GM21381 (cell line): ENCODE data around the gene DUSP22.

ENCODE experiments used
- ATAC-seq: cut with Tn5 transposase; IDR thresholded peaks from one replicate; pipeline ENCODE4 v1.9.1; 2021; ENCODE audit warnings: mild to moderate bottlenecking, moderate library complexity; ENCODE audit not compliant: unreplicated experiment

Gene DUSP22

DNA sequence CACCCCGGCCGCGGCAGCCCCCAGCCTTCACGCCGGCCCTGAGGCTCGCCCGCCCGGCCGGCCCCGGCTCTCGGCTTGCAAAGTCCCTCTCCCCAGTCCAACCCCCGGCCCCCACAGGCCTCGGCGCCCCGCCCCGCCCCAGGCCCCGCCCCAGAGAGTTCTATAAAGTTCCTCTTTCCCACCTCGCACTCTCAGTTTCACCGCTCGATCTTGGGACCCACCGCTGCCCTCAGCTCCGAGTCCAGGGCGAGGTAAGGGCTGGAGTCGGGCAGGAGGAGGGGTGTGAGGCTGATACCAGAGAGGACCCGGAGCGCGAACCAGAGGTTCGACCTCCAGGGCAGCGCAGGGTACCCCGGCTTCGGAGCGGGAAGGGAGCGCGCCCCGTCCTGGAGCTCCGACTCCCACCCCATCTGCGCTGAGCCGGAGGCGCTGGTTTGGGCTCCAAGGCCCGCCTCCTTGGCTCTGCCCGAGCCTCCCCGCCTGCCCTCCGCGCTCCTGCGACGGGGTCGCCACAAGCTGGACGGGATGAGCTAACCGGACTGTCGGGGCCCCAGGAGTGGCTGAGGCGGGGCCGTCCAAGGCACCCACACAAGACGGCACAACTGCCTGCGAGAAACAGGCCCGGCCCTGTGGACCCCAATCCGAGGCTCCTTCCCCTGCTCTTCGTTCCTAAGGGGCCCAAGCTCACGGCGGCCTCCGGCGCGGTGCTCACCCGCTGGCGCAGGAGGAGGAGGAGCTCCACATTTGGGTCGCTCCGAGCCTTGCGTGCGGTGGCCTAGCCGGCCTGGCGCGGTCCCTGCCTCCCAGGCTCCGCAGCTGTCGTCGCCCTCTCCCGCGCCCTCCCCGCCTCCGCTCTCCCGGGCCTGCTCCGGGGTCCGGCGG is 99.5 kb downstream of the DUSP22 start, which contains the start of gene IRF4:
TSS of gene IRF4 (plus strand) at position 194 of the 882 bp plus-strand sequence. CDS start 1,401 bp downstream, outside the sequence.
- ATAC-seq, result peak; percentile 43

DNA sequence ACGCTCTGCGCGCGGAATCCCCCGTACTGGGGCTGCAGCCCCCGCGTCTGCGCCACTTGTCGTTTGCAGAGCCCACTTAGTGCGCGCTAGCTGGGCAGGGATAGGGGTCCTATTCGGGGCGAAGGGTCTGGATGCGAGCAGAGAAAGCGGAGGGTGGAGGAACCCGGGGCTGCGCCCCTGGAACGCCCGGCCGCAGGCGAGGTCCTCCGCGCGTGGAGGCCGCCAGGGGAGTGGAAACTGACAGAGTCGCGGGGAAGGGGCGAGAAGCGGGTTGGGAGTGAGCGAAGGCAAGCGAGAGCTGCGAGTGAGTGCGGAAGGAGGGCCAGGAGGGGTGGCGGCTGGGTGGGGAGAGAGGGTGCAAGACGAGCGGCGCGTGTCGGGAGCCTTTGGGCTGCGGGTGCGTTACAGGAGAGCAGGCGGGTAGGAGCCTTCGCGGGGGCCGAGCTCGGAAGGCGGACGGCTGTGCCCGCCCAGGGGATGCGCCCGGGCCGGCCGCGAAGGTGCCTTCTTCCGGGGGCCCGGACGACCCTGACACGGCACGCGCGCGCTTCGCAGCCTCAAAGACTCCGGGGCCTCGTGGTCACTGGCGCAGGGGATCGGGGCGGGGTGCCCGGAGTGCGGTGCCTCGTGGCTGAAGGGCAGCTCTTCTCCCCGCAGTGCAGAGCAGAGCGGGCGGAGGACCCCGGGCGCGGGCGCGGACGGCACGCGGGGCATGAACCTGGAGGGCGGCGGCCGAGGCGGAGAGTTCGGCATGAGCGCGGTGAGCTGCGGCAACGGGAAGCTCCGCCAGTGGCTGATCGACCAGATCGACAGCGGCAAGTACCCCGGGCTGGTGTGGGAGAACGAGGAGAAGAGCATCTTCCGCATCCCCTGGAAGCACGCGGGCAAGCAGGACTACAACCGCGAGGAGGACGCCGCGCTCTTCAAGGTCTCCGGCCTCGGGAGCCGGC is 100.4 kb downstream of the DUSP22 start:
- no peak for ATAC-seq

DNA sequence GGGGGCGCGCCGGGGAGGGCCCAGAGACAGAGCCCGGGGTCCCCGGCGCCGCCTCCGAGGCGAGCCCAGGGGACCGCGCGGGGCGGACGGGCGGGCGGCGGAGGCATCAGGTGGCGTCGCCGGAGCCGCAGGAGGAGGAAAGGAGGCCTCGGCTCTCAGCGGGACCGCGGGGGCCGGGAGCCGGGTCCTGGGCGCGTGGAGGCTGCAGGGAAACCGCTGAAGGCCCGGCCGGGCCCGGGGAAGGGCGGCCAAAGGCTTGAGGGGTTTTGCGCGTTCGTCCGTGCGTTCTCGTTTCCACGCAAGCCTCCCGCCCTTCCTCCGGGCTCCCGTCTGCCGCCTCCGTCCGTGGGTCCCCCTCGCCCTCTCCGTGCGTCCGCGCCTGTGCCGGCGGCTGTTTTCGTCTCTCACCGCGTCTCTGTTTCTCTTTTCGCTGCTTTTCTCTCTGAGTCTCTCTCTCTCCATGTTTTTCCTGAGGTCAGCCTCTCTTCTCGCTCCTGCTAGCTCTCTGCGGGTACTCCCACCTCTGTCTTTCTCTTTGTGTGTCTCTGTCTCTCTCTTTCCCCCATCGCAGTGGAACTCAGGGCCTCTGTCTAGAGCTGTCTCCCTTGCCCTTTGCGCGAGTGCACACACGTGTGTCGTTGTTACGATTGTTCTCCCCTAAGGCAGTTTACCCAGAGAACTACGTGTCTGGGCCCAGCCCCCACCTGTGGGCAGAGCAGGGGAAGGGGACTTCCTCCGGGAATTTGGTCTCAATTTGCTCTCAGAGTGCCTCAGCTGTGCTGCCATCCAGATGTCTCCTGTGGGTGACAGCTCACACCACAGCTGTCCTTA is 101.3 kb downstream of the DUSP22 start:
- ATAC-seq, result no peak

DNA sequence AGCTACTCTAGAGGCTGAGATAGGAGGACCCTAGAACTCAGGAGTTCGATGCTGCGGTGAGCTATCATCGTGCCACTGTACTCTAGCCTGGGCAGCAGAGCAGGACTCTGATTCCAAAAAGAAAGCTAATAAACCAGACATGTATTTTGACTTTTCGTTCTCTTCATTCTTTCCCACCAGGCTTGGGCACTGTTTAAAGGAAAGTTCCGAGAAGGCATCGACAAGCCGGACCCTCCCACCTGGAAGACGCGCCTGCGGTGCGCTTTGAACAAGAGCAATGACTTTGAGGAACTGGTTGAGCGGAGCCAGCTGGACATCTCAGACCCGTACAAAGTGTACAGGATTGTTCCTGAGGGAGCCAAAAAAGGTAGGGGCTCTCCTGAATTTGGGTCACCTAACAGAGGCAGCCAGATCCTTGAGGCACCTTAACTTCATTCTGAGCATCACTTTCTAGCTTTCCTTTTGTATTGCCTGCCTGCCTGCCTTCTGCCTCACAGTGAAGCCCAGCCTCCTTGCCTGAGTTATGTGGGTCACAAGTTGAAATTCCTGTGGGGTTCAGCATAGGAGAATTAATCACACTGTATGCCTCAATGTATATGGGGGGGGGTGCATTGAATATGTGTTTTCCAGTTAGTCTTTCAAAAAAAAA is 102.5 kb downstream of the DUSP22 start:
- no peak for ATAC-seq

DNA sequence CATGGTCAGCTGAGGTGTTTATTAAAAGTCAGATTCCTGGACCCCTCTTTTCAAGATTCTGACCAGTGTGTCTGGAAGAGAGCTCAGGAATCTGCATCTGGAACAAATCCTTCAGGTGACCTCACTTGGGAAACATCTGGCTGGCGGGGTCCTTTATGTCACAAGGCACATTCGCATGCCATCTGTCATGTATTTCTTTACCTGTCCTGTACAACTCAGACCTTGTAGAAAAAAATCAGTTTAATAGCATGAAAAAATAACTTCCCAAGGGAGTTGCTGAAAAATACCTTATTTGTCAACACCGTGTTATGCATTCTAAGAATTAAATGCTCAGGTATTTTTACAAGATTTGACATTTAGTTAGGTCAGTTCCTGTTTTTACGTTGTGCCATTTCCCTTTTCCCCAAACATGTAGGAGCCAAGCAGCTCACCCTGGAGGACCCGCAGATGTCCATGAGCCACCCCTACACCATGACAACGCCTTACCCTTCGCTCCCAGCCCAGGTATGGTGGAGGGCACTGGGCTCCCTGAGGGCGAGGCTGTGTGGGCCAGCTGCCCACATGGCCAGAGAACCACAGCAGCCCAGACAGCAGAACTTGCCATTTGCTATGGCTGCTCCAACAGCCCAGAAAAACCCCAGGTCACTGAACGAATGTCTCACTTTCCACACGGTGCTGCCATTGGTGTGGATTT is 103.3 kb downstream of the DUSP22 start:
- no peak for ATAC-seq

DNA sequence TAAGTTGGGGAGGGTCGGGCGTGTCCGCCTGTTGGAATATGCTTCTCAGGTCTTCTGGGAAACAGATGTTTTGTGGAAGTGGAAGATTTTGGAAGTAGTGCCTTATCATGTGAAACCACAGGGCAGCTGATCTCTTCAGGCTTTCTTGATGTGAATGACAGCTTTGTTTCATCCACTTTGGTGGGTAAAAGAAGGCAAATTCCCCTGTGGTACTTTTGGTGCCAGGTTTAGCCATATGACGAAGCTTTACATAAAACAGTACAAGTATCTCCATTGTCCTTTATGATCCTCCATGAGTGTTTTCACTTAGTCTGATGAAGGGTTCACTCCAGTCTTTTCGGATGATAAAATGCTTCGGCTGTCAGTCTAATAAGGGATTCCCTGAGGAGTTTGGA is 103.8 kb downstream of the DUSP22 start:
- ATAC-seq, result no peak

DNA sequence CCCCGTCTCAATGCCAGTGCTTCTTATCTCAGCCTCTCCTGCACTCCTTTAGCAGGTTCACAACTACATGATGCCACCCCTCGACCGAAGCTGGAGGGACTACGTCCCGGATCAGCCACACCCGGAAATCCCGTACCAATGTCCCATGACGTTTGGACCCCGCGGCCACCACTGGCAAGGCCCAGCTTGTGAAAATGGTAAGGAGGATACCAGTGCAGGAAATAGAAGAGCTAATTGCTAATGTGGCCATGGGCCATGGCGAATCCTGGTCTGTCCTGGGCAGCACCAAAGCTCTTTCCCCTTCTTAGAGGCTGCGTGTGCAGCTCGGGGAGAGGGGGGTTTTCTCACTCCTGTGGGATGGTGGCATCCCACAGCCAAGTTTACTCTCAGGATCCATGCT is 104.8 kb downstream of the DUSP22 start:
- no peak for ATAC-seq

DNA sequence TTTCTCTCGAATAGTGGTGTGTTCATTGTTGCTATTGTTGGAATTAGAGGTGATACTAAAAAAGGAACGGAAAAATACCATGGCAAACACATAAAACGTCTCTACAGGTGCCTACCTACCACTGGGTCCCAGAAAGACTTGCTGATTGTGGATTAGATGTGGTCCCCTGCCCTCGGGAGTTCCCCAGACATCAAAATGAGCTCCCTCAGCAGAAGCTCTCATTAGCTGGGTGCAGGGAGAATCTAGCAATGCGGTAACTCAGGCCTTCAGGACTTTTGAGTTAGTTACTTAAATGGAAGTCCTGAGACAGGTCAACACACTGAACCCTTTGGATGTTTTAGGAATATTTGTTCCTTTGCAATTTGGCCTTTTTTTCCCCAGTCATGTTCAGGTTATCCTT is 105.3 kb downstream of the DUSP22 start:
- ATAC-seq, result no peak

DNA sequence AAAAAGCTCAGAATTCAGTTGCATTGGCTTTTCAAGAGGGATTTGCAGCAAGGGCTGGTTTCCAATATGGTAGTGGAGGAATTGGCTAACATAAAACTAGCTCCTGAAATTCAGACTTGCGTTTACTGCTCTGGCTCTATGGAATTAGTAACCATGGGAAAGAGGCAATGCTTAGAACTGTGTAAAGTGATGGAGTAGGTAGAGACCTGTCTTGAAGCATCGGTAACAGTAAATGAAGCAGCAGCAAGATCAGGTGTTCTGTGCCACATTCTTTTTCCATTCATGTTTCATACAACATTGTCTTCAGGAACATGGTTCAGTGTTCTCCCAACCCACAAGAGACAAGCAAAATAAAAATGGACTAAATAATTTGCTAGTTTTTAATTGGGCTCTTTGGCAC is 105.8 kb downstream of the DUSP22 start:
- ATAC-seq, result no peak

DNA sequence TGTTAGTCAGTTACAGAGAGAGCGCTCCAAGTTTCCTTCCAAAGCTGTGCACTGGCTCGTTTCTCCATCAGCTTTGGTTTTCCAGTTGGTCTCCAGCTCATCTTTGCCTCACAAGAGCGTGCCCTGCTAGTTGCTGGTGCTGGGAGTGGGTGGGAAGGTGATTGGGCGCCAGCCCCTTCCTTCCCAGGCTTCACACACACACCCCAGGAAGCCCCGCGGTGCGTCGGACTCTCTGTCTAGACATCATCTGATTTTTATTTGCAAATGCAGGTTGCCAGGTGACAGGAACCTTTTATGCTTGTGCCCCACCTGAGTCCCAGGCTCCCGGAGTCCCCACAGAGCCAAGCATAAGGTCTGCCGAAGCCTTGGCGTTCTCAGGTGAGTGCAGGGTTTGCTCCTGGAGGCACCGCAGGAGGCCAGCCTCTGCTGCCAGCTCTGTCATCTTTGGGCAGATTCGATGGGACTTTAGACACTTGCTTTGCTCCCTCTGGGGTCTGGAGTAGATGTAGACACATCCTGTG is 106.3 kb downstream of the DUSP22 start:
- no peak for ATAC-seq

DNA sequence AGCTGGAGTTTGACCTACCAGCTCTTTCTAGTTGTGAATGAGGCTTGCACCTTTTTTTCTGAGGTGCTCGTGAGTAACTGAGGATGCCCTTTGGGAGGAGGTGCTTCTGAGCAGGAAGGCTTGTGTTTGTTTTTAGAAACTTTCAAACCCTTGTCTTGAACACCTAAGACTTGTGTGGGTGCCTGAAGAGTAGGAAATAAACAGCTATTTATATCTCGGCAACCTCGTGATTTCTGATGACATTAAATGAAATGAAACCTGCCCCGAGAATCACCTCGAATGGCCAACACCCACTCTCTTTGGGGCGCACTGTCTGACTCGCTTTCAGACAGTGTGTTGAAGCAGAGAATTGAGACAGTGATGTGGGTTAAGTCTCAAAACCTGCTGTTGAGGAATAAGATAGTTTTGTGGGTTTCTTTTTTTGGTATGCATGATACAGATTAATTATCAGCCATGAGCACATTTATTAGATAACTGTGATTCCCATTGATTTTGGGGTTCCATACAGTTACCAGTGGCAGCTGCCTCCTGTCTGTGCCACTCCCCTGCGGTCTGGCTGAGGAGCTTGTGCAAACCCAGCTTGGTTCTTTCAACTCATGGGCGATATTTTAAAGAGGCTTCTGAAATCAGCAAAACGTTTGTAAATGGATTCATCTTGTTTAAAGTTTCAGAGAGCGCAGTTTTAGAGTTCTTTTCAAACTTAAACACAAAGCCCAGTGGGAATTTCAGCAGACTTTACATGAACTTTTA is 107.7 kb downstream of the DUSP22 start:
- peak; percentile 44 for ATAC-seq

DNA sequence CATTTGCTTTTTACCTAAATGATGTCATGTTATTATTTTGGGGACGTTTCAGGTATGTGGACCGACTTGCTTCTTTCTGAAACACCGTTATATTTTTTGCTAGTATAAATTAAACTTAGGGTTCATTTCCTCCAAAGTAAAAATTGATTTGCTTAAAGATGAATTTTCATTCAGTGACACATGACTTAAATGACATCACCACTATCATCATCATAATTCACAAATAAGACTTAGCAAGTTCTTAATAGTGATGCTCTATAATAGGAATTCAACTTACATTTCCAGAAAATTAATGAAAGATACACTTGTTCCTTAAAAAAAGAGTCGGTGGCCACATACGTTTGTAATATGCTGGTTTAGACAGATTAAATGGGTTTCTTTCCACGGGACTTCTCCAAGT is 108.5 kb downstream of the DUSP22 start:
- ATAC-seq, result no peak
